Suprapubic skin (tissue), 3 donors: ENCODE measurements around the gene SAMM50.

Experiments used
- CTCF ChIP-seq, 2 donors: fragments of 200-600 bp in 1 of 2; fragments of 450-650 bp in 1 of 2; sonication (generic) in 1 of 2; IDR thresholded peaks; one replicate each; pipeline ENCODE4 v1.5.1; 2016 to 2019; ENCODE audit warnings: antibody characterized with exemption in 2 of 2, mild to moderate bottlenecking in 1 of 2, moderate library complexity in 1 of 2
- EP300 ChIP-seq: sonication (generic); formaldehyde crosslinking; IDR thresholded peaks from one replicate; pipeline ENCODE4 v1.6.1; 2017; ENCODE audit warnings: antibody characterized with exemption
- POLR2A ChIP-seq, 2 donors: fragments of 450-650 bp; IDR thresholded peaks; one replicate each; pipeline ENCODE4 v1.6.1; 2017; ENCODE audit warnings: antibody characterized with exemption in 2 of 2, mild to moderate bottlenecking in 2 of 2, moderate library complexity in 2 of 2

DNA sequence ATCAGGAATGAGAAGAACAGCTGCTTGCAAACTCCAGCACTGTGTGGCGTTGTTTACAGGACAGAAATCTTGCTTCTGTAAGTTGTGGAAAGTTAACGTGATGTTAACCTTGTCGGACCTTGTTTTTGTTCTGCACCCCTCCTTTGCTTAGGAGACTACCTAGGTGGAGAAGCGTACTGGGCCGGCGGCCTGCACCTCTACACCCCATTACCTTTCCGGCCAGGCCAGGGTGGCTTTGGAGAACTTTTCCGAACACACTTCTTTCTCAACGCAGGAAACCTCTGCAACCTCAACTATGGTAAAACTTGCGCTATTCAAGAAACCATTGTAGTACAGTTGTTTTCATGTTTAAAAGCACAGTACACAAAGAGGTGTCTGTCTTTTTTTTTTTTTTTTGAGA, 33.7 kb downstream of the SAMM50 start:
- TF ChIP-seq POLR2A (IDR thresholded peaks at IDR 0.05) (no peak), CTCF (IDR thresholded peaks at IDR 0.05) (no peak), EP300 (no peak)
